ENCODE results near the gene SGCG. TPM values are rescaled to one million over a fixed set of nuclear protein-coding genes. Genes with fewer than 3 reads are reported as not detected.

Gene SGCG
- total RNA-seq, 2 experiments from 2014 or later: not detected

- DNase-seq (ENCODE audit: low spot score): no peak
- Histone ChIP-seq H3K4me3 (ENCODE audit: low read depth, low read length, poor library complexity, severe bottlenecking) (no peak overlapping the region), H4K20me1 (ENCODE audit: insufficient read depth, low read length) (no peaks in the 10 kb centered on the region), H3K4me2 (ENCODE audit: low read length) (no peak overlapping the region), H3K27ac (ENCODE audit: low read depth, low read length, poor library complexity, severe bottlenecking) (no peak overlapping the region), H3K79me2 (ENCODE audit: insufficient read depth, low read depth, low read length) (no peaks in the 10 kb centered on the region), H3K9me2 (ENCODE audit: insufficient read depth, low read length) (no peaks in the 10 kb centered on the region), H3K9me3 (ENCODE audit: low read length) (no peaks in the 10 kb centered on the region), H3K4me1 (ENCODE audit: insufficient read depth, low read length, poor library complexity, severe bottlenecking) (no peaks in the 10 kb centered on the region), H3K36me3 (ENCODE audit: insufficient read depth, low read length) (no peaks in the 10 kb centered on the region), H2AFZ (ENCODE audit: low read length) (no peak overlapping the region)
- intact Hi-C loops (cut with micrococcal nuclease; ENCODE audit: unreplicated experiment): no loop called here
- CTCF ChIA-PET (ENCODE audit: unreplicated experiment): no interaction called here
- POLR2A ChIA-PET: no interaction called here
- no TSS peak for BruUV-seq (replicated peaks)
- TF ChIP-seq CTCF (conservative IDR thresholded peaks at IDR 0.05; ENCODE audit: low read length): no peak
- TF ChIP-seq EZH2phosphoT487 (IDR thresholded peaks at IDR 0.05; ENCODE audit: borderline replicate concordance, low read depth, low read length): no peak
Observed at GRCh38 chr13:23144431-23144830, 36.3 kb upstream of the SGCG start.

GRCh38 chr13:23146006-23146405 is 34.8 kb upstream of the SGCG start:
- Histone ChIP-seq H3K9me2 (ENCODE audit: insufficient read depth, low read length) (no peaks in the 10 kb centered on the region), H4K20me1 (ENCODE audit: insufficient read depth, low read length) (no peaks in the 10 kb centered on the region), H3K27ac (ENCODE audit: low read depth, low read length, poor library complexity, severe bottlenecking) (no peak overlapping the region), H3K9me3 (ENCODE audit: low read length) (no peaks in the 10 kb centered on the region), H3K4me2 (ENCODE audit: low read length) (no peak overlapping the region), H3K79me2 (ENCODE audit: insufficient read depth, low read depth, low read length) (no peaks in the 10 kb centered on the region), H2AFZ (ENCODE audit: low read length) (no peak overlapping the region), H3K4me3 (ENCODE audit: low read depth, low read length, poor library complexity, severe bottlenecking) (no peak overlapping the region), H3K36me3 (ENCODE audit: insufficient read depth, low read length) (no peaks in the 10 kb centered on the region), H3K4me1 (ENCODE audit: insufficient read depth, low read length, poor library complexity, severe bottlenecking) (no peaks in the 10 kb centered on the region)
- intact Hi-C loops (cut with micrococcal nuclease; ENCODE audit: unreplicated experiment): no loop called here
- no peak for TF ChIP-seq EZH2phosphoT487 (IDR thresholded peaks at IDR 0.05; ENCODE audit: borderline replicate concordance, low read depth, low read length)
- TF ChIP-seq CTCF (conservative IDR thresholded peaks at IDR 0.05; ENCODE audit: low read length): no peak
- CTCF ChIA-PET (ENCODE audit: unreplicated experiment): interaction anchor here (1.9 kb wide), 1 partner anchor 25 kb away, joined by 5 read pairs; no protein-coding TSS in a partner anchor
- POLR2A ChIA-PET: interaction anchor here (1.1 to 1.3 kb wide), 2 partner anchors 11 to 24 kb away, joined by 3 read pairs; no protein-coding TSS in a partner anchor
- DNase-seq (ENCODE audit: low spot score): no peak
- no TSS peak for BruUV-seq (replicated peaks)

GRCh38 chr13:23146811-23147625 is 33.8 kb upstream of the SGCG start:
- Histone ChIP-seq H3K79me2 (ENCODE audit: insufficient read depth, low read depth, low read length) (no peaks in the 10 kb centered on the region), H3K4me1 (ENCODE audit: insufficient read depth, low read length, poor library complexity, severe bottlenecking) (no peaks in the 10 kb centered on the region), H3K9me2 (ENCODE audit: insufficient read depth, low read length) (no peaks in the 10 kb centered on the region), H3K27ac (ENCODE audit: low read depth, low read length, poor library complexity, severe bottlenecking) (no peak overlapping the region), H3K9me3 (ENCODE audit: low read length) (no peaks in the 10 kb centered on the region), H2AFZ (ENCODE audit: low read length) (no peak overlapping the region), H3K36me3 (ENCODE audit: insufficient read depth, low read length) (no peaks in the 10 kb centered on the region), H4K20me1 (ENCODE audit: insufficient read depth, low read length) (no peaks in the 10 kb centered on the region), H3K4me2 (ENCODE audit: low read length) (no peak overlapping the region), H3K4me3 (ENCODE audit: low read depth, low read length, poor library complexity, severe bottlenecking) (no peak overlapping the region)
- intact Hi-C loops (cut with micrococcal nuclease; ENCODE audit: unreplicated experiment): no loop called here
- ChIA-PET CTCF (ENCODE audit: unreplicated experiment) (interaction anchor here (1.9 kb wide), 1 partner anchor 24 kb away, joined by 5 read pairs; no protein-coding TSS in a partner anchor), POLR2A (interaction anchor here (1.3 kb wide), 1 partner anchor 23 kb away, joined by 3 read pairs; no protein-coding TSS in a partner anchor)
- BruUV-seq (replicated peaks): no TSS peak
- TF ChIP-seq EZH2phosphoT487 (IDR thresholded peaks at IDR 0.05; ENCODE audit: borderline replicate concordance, low read depth, low read length) (no peak), CTCF (conservative IDR thresholded peaks at IDR 0.05; ENCODE audit: low read length) (no peak)
- DNase-seq (ENCODE audit: low spot score): no peak
